ENCODE results near the gene C20orf96. TPM values are rescaled to one million over a fixed set of nuclear protein-coding genes. Genes with fewer than 3 reads are reported as not detected.
A peak's percentile ranks its signal among the peaks of the same experiment; 100 is the strongest.
"Not testable (repeated sequence)": the region's sequence is repeated elsewhere in the genome, so short reads cannot be mapped to it uniquely, and the experiment has no call there.

Gene C20orf96, protein sequence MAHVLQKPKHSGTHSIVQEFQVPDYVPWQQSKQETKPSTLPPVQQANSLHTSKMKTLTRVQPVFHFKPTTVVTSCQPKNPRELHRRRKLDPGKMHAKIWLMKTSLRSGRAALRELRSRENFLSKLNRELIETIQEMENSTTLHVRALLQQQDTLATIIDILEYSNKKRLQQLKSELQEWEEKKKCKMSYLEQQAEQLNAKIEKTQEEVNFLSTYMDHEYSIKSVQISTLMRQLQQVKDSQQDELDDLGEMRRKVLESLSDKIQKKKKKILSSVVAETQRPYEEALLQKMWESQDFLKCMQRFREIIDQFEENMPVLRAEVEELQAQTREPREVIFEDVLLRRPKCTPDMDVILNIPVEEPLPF
- 1.1 and 1.8 TPM in 2 replicates for total RNA-seq (2012; rRNA removed)

DNA sequence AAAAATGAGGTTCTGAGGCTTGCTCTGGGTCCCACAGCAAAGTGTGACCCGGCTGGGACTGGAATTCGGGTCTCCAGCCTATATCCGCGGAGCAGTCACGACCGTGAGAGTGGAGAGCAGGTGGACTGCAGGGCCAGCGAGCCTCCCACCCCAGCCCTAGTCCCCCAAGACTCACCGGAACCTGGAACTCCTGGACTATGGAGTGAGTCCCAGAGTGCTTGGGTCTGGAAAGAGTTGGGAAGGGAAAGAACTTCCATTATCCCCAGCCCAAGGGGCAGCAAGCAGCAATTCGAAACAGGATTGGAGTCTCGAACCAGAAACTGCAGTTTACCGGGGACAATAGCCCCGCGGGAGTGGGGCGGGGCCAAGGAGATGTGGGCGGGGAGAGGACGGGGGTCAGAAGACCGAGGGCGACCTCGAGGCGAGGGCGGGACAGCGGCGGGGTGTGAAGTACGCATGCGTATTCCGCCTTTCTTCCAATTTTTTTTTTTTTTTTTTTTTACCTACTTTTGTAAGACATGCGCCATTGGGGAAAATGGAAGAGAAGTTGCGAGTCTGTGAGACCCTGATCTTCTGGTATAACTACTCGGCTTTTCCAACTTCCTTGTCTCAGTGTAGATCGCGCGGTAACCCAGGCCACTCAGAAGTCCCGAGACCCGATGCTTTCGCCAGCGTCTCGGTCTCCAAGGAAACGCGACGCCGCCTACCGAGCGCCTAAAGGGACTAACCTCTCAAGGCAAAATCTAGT, at the start of gene C20orf96:
TSS of gene C20orf96 (minus strand) at position 667 of the 748 bp plus-strand sequence. CDS start at position 527, 140 bp downstream.
- H3K27me3 ChIP-seq (ENCODE audit: control insufficient read depth, insufficient read depth, low read length): no peaks in the 10 kb centered on the region
- peak within 1 kb of the TSS; percentile 87 for H3K9ac ChIP-seq (ENCODE audit: low read depth, low read length)
- peaks cover 21% of the 10 kb centered on the region for H3K4me1 ChIP-seq (ENCODE audit: control insufficient read depth, insufficient read depth, low read length)
- H3K9me3 ChIP-seq (replicated peaks; ENCODE audit: low read length): no peaks in the 10 kb centered on the region
- H3K36me3 ChIP-seq (ENCODE audit: insufficient read depth, low read length): no peaks in the 10 kb centered on the region
- peak within 1 kb of the TSS; percentile 88 for H3K4me2 ChIP-seq (ENCODE audit: low read length)
- peak within 1 kb of the TSS; percentile 92 for H3K4me3 ChIP-seq (ENCODE audit: low read length)

DNA sequence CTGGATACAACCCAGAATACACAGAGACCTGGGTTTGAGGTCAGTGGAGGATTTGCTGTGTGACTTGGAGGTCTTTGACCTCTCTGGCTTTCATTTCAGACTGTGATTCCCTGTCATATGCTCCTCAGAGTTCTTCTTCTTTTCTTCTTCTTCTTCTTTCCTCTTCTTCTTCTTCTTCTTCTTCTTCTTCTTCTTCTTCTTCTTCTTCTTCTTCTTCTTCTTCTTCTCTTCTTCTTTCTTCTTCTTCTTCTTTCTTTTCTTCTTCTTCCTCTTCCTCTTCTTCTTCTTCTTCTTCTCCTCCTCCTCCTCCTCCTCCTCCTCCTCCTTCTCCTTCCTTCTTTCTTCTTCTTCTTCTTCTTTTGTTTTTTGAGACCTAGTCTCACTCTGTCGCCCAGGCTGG, 45.5 kb upstream of the C20orf96 start:
- H3K9ac ChIP-seq (ENCODE audit: low read depth, low read length); H3K4me1 ChIP-seq (ENCODE audit: control insufficient read depth, insufficient read depth, low read length); H3K27me3 ChIP-seq (ENCODE audit: control insufficient read depth, insufficient read depth, low read length); H3K9me3 ChIP-seq (replicated peaks; ENCODE audit: low read length); H3K36me3 ChIP-seq (ENCODE audit: insufficient read depth, low read length); H3K4me3 ChIP-seq (ENCODE audit: low read length); H3K4me2 ChIP-seq (ENCODE audit: low read length): not testable (repeated sequence)

DNA sequence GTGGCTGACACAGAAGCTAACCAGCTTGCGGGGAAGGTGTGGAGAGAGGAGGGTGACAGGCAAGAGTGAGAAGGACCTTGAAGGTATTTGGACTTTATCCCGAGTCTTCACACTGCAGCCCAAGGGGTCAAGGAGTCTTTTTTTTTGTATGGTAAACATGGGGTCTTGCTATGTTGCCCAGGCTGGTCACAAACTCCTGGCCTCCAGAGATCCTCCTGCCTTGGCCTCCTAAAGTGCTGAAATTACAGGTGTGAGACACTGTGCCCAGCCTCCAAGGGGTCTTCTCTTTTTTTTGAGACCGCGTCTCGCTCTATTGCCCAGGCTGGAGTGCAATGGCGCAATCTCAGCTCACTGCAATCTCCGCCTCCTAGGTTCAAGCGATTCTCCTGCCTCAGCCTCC, 44.0 kb upstream of the C20orf96 start:
- Histone ChIP-seq H3K4me3 (ENCODE audit: low read length) (no peak overlapping the region), H3K9me3 (replicated peaks; ENCODE audit: low read length) (no peaks in the 10 kb centered on the region), H3K4me1 (ENCODE audit: control insufficient read depth, insufficient read depth, low read length) (peaks cover 12% of the 10 kb centered on the region), H3K9ac (ENCODE audit: low read depth, low read length) (no peak overlapping the region), H3K36me3 (ENCODE audit: insufficient read depth, low read length) (no peaks in the 10 kb centered on the region), H3K27me3 (ENCODE audit: control insufficient read depth, insufficient read depth, low read length) (no peaks in the 10 kb centered on the region), H3K4me2 (ENCODE audit: low read length) (no peak overlapping the region)

DNA sequence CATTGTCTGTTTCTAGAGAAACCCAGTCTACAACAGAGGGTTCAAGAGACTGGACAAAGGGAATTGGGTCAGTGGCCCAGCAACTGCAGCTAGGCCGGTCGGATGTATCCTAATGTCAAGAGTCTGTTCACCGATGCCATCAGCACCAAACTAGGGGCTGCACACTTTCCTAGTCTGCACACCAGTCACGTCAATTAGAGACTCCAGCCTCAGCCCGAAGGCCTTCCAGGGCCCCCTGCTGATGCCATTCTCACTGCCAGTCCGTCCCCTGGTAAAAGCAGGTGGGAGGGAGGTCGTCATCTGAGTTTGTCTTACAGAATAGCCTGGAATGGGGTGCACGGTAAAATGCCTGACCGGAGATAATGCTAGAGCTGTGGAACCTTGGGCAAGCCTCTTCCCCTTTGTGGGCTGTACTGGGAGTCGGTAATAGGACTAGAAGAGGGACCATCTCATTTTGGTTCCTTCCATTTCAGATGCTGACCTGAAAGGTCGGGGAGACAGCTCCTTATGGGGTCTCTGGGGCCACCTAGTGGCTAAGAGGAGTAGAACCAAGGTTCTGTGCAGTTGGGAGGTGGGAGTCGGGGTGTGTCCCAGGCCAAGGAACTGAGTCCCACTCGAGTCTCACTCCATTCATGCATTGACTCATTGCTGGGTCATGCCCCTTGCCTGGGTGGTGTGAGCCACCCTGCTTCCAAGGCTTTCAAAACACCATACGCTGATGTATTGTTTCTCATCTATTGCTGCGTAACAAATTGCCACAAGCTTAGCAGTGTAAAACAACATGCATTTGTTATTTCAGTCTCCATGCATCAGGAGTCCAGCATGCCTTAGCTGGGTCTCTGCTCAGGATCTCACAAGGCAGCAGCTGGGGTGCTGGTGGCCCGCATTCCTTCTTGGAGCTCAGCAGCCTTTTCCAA, 39.9 kb upstream of the C20orf96 start:
- Histone ChIP-seq H3K4me2 (ENCODE audit: low read length) (peak overlapping the region; percentile 24), H3K27me3 (ENCODE audit: control insufficient read depth, insufficient read depth, low read length) (no peaks in the 10 kb centered on the region), H3K4me3 (ENCODE audit: low read length) (no peak overlapping the region), H3K9ac (ENCODE audit: low read depth, low read length) (no peak overlapping the region), H3K4me1 (ENCODE audit: control insufficient read depth, insufficient read depth, low read length) (peaks cover 29% of the 10 kb centered on the region), H3K9me3 (replicated peaks; ENCODE audit: low read length) (no peaks in the 10 kb centered on the region), H3K36me3 (ENCODE audit: insufficient read depth, low read length) (no peaks in the 10 kb centered on the region)

DNA sequence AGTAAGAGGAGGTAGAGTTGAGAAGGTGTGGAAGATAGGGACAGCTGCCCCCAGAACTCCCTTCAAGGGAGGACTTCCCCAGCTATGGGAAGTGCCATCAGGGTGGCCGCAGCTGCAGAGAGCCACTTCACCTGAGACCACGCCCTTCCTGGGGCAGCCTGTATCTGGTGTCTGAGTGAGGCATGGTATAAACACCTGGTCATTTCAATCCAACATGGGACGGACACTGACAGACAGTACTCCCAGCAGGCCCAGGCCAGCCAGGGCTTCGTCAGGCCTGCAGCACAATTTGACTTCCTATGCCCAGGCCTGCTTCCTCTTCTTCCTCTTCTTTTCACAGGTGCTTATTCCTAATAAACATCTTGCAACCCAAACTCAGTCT, 39.3 kb upstream of the C20orf96 start:
- Histone ChIP-seq H3K4me2 (ENCODE audit: low read length) (peak overlapping the region; percentile 24), H3K9me3 (replicated peaks; ENCODE audit: low read length) (no peaks in the 10 kb centered on the region), H3K36me3 (ENCODE audit: insufficient read depth, low read length) (no peaks in the 10 kb centered on the region), H3K4me3 (ENCODE audit: low read length) (no peak overlapping the region), H3K9ac (ENCODE audit: low read depth, low read length) (no peak overlapping the region), H3K27me3 (ENCODE audit: control insufficient read depth, insufficient read depth, low read length) (no peaks in the 10 kb centered on the region), H3K4me1 (ENCODE audit: control insufficient read depth, insufficient read depth, low read length) (peaks cover 29% of the 10 kb centered on the region)

DNA sequence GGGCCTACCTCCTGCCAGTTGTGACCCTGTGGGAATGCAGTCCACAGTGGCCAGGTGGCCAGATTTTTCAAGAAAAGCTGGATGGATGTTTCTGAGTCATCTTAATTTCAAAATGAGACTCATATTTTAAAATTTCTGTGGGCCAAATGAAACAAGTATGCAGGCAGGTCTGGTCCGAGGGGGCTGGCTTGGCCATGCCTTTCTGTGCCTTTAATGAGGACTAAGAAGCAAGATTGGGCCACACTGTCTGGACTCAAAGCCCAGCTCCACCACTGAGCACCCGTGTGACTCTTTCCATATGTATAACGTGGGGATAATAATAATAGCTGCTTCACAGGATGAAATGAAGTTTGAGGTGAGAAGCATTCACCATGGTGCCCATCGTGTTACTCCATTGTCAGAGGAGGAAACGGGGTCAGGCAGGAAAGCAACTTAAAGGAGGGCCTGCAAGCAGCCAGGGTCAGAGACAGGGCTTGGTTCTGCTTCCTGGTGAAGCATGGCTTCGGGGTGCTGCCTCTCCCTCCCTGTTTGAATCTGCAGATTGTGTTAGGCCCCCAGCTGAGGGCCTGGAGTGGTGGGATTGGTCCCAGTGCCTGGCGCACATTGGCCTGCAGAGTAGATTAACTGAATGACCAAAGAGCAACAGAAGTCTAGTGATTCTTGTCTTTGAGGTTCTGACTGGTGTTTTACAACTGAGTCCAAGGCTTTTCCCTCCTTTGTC, 38.6 kb upstream of the C20orf96 start:
- no peak overlapping the region for H3K9ac ChIP-seq (ENCODE audit: low read depth, low read length)
- H3K27me3 ChIP-seq (ENCODE audit: control insufficient read depth, insufficient read depth, low read length): no peaks in the 10 kb centered on the region
- peak overlapping the region; percentile 88 for H3K4me2 ChIP-seq (ENCODE audit: low read length)
- H3K36me3 ChIP-seq (ENCODE audit: insufficient read depth, low read length): no peaks in the 10 kb centered on the region
- H3K4me1 ChIP-seq (ENCODE audit: control insufficient read depth, insufficient read depth, low read length): peaks cover 29% of the 10 kb centered on the region
- H3K9me3 ChIP-seq (replicated peaks; ENCODE audit: low read length): no peaks in the 10 kb centered on the region
- H3K4me3 ChIP-seq (ENCODE audit: low read length): peak overlapping the region; percentile 28

DNA sequence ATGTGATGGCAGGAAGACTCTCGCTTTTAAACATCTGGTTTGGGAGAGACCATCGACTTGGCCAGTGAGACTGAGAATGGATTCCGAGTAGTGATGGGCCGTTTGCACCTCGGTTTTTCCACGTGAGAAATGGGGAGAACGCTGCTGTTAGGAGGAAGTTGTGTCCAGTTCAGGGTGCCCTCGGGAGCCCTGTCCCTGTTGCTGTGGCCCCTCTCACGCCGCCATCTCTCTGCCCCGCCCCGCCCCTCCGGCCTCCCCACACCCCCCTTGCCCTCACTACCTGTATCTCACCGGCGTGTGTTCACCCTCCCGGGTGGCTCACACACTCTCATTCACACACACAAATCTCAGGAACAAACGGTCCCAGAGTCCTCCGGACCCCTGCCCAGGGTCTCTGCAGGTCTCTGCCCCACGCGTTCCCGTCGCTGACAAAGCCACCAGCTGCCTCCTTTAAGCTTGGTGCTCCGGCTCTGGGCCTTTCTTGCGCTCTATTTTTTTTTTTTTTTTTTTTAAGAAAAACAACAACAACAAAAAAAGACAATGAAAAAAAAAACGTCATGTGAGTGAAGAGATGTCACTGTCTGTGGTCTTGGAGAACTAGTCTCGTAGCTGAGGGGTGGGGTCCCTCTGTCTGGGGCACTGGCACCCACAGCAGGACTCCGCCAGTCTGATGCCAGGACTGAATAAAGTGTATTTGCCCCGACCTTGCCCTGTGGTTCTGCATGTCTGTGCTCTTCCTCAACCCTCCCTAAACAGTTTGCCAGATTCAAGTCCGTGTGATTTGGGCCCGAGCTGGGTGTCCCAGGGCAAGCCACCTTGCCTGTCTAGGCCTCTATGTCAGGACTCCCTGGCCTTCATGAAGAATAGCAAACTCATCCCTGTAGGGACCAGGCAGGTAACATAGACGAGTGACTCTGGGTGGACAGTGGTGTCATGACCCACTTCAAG, 37.8 kb upstream of the C20orf96 start:
- Histone ChIP-seq H3K4me1 (ENCODE audit: control insufficient read depth, insufficient read depth, low read length) (peaks cover 32% of the 10 kb centered on the region), H3K9ac (ENCODE audit: low read depth, low read length) (peak overlapping the region; percentile 70), H3K4me2 (ENCODE audit: low read length) (peak overlapping the region; percentile 88), H3K27me3 (ENCODE audit: control insufficient read depth, insufficient read depth, low read length) (no peaks in the 10 kb centered on the region), H3K36me3 (ENCODE audit: insufficient read depth, low read length) (no peaks in the 10 kb centered on the region), H3K4me3 (ENCODE audit: low read length) (peak overlapping the region; percentile 81), H3K9me3 (replicated peaks; ENCODE audit: low read length) (no peaks in the 10 kb centered on the region)

DNA sequence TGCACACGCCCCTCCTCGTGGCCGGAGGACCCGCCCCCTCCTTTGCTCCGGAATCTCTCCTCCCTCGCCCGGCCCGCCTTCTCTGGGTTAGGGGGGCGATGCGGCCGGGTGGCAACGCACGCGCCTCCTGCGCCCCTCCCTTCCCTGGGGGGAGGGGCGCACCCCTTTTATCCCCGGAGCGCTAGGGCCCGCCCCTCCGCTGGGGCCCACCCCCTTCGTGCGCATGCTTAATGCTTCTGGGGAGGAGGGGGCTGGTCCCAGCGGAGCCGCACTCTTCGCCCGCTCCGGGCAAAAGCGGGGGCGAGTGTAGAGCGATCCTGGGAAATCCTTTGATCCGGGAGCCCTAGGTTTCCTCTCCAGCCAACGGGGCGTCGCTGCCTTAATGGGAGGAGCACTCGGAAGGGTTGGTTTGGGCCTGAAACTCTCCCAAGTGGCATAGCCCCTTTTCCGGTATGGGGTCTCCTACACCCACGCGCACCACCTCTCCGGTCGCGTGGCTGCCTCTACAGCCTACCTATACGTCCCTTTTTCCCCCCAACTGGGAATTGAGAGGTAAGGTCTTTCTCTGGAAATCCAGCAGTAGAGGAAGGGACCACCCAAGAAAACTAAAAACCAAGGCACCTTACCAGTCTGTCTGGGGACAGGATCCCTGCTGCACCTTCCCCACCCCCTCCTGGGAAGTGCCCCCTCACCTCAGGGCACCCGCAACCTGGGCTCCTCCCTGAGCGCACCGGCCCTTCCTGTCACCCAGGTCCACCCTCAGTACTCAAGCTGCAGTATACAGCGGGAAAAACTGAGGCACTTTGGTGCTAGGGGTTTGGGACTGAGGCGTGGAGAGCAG, 36.9 kb upstream of the C20orf96 start:
- Histone ChIP-seq H3K9ac (ENCODE audit: low read depth, low read length) (peak overlapping the region; percentile 70), H3K27me3 (ENCODE audit: control insufficient read depth, insufficient read depth, low read length) (no peaks in the 10 kb centered on the region), H3K9me3 (replicated peaks; ENCODE audit: low read length) (no peaks in the 10 kb centered on the region), H3K4me3 (ENCODE audit: low read length) (peak overlapping the region; percentile 81), H3K4me1 (ENCODE audit: control insufficient read depth, insufficient read depth, low read length) (peaks cover 32% of the 10 kb centered on the region), H3K36me3 (ENCODE audit: insufficient read depth, low read length) (no peaks in the 10 kb centered on the region), H3K4me2 (ENCODE audit: low read length) (peak overlapping the region; percentile 88)

DNA sequence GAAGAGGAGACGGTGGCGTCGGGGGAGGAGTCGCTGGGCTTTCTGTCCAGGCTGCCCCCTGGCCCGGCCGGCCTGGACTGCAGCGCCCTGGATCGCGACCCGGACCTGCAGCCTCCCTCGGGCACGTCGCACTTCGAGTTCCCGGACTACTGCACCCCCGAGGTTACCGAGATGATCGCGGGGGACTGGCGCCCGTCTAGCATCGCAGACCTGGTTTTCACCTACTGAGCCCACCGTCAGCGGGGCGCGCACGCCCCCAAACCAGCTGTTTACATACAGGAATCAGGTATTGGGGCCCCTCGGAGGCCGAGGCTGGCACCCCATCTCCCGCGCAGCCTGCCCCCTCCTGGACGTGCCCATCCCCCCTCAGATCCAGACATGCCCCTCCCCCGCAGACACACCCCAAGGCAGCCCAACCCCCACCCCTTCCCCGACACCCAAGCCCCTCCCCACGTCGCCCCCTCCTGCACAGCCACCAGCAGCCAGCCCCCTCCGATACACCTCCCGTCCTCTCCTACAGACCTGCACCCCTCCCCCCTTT, 36.2 kb upstream of the C20orf96 start:
- peak overlapping the region; percentile 88 for H3K4me2 ChIP-seq (ENCODE audit: low read length)
- H3K4me1 ChIP-seq (ENCODE audit: control insufficient read depth, insufficient read depth, low read length): peaks cover 32% of the 10 kb centered on the region
- peak overlapping the region; percentile 81 for H3K4me3 ChIP-seq (ENCODE audit: low read length)
- no peaks in the 10 kb centered on the region for H3K9me3 ChIP-seq (replicated peaks; ENCODE audit: low read length)
- peak overlapping the region; percentile 79 for H3K9ac ChIP-seq (ENCODE audit: low read depth, low read length)
- H3K27me3 ChIP-seq (ENCODE audit: control insufficient read depth, insufficient read depth, low read length): no peaks in the 10 kb centered on the region
- H3K36me3 ChIP-seq (ENCODE audit: insufficient read depth, low read length): no peaks in the 10 kb centered on the region

All from skeletal muscle satellite cell (primary cell).